AG09309 (cell line): ENCODE data around the gene DMBT1.

Source experiments
- DNase-seq: peaks from one replicate; pipeline ENCODE4 v3.0.0-alpha.2; 2010; ENCODE audit warnings: low read depth
- H3K4me3 ChIP-seq: 2 replicates; pipeline ENCODE4 v1.5.1; 2011; ENCODE audit warnings: mild to moderate bottlenecking, low read depth, low read length, moderate library complexity; ENCODE audit not compliant: control insufficient read depth
- TF ChIP-seq, protein P1 (sequence below): IDR thresholded peaks from 2 replicates; pipeline ENCODE4 v1.5.1; 2011; ENCODE audit warnings: mild to moderate bottlenecking, low read depth, low read length, inconsistent platforms; ENCODE audit not compliant: insufficient read depth, control insufficient read depth; ENCODE audit errors: missing control alignments

Gene DMBT1

DNA sequence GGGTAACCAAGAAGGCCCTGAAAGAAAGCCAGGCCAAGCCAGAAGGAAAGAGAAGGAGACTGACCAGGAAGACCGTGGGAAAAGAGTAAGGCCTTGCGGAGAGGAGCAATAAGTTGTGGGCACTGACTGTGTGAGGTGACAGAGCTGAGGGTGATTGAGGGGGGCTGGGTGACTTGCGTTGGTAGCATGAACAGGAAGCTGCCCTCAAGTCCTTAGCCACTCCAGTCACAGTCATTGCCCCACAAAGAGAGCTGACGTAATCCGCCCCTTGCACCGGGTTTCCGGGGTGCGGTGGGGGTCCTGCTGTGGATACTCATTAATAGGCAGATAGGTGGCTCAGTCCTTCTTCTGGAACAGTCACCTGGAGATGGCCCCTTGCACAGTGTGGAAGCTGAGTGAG lies 16.1 kb upstream of the DMBT1 start:
- DNase-seq: no peak
- TF ChIP-seq, protein P1, sequence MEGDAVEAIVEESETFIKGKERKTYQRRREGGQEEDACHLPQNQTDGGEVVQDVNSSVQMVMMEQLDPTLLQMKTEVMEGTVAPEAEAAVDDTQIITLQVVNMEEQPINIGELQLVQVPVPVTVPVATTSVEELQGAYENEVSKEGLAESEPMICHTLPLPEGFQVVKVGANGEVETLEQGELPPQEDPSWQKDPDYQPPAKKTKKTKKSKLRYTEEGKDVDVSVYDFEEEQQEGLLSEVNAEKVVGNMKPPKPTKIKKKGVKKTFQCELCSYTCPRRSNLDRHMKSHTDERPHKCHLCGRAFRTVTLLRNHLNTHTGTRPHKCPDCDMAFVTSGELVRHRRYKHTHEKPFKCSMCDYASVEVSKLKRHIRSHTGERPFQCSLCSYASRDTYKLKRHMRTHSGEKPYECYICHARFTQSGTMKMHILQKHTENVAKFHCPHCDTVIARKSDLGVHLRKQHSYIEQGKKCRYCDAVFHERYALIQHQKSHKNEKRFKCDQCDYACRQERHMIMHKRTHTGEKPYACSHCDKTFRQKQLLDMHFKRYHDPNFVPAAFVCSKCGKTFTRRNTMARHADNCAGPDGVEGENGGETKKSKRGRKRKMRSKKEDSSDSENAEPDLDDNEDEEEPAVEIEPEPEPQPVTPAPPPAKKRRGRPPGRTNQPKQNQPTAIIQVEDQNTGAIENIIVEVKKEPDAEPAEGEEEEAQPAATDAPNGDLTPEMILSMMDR: no peak
- H3K4me3 ChIP-seq: no peak overlapping the region

DNA sequence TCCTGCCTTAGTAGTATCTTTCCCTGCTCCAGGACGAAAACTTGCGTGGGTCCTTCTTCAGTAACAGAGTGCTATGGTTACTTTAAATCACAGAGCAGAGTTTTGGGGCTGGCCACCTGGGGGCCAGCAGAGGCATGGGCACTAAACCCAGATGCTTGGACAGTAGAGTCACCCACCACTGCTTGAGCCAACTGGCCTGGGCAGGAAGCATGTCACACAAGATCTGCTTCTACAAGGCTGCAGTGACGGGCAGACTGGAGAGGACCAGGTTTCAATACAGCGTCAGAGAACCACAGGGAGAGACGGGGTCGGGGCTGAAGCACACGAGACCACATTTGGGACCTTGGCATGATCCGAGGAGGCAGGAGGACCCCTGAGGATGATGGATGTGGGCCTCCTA lies 14.3 kb upstream of the DMBT1 start:
- TF ChIP-seq, protein P1: no peak
- DNase-seq: no peak
- H3K4me3 ChIP-seq: no peak overlapping the region

DNA sequence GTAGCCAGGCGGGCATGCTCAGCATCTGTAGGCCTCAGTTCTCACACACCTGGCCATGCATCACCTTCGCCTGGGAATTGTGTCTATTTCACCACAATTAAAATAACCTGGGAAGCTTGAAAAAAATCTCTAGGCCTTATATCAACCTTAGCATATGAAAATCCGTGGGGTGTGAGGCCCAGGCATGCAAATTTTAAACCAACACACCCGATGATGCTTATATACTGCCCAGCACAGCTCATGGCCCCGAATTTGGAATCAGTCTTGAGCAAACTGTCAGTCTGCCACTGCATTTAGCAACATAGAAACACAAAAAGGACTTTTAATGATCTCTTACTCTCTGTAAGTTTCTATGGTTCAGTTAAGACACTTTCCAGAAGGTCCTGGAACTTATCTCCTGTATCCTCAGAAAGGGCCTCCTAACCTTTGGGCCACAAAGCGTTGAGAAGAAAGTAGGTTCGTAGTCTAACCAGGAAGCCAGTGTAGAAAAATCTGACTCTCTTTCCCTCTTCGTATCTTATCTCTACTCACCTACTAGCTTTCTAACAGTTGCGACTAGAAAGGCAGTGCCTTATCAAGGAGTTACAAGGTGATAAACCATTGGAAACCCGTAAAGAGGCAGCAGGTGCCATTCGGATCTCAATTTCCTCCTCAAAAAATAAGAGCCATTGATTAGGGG lies 12.0 kb upstream of the DMBT1 start:
- no peak for DNase-seq
- no peak overlapping the region for H3K4me3 ChIP-seq
- TF ChIP-seq, protein P1: no peak

DNA sequence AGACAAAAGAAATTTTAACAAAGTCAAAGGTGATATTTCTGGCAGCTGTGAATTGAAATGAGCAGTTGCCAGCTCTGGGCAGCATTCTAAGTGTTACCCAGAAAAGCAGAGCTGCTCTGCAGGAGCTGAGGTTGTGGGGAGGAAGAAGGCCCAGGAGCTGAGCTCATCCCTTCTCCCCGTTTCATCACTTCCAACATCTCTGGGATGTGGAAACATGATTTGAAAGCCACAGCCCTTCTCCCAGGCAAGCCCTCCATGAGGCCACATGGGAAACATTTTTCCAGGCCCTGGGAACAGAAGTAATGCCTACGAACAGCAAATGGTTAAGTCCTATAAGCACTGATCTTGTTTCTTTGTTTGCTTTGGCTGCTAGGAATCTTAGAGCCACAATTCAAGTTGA lies 10.9 kb upstream of the DMBT1 start:
- DNase-seq: no peak
- H3K4me3 ChIP-seq: no peak overlapping the region
- TF ChIP-seq, protein P1: no peak

DNA sequence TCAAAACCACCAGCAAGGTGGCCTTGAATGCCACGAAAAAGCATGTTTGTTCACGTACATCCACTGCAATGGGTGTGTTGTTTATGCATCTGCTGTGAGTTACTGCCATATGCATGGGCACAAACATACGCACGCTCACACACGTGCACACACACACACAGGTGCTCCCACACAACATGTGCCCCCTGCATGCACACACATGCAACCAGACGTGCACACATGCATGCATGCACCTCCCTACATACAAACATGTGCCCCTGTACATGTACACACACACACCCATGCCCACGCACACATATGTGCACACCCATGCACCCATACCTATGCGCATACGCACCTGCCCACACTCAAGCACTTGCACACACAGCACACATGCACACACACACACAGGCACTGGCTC lies 10.1 kb upstream of the DMBT1 start:
- H3K4me3 ChIP-seq: no peak overlapping the region
- TF ChIP-seq, protein P1: no peak
- DNase-seq: no peak

DNA sequence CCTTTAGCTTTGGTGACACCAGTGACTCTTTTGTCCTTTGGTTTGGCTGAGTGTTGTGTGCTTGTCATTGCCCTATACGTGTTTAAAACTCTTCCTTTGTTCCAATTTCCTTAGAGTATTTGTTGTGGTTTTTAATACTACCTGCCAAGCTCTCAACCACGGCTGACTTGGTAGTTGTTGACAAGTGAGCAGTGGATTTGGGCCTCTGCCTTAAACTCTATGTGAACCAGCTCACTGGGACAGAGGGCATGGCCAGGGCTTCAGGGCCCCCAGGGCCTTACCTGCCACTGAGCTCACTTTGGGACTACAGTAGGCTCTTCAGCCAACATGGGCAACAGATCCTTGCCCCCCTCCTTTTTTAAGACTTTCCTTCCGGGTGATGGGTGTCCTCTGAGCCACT lies 9.6 kb upstream of the DMBT1 start:
- no peak overlapping the region for H3K4me3 ChIP-seq
- no peak for DNase-seq
- TF ChIP-seq, protein P1: no peak

DNA sequence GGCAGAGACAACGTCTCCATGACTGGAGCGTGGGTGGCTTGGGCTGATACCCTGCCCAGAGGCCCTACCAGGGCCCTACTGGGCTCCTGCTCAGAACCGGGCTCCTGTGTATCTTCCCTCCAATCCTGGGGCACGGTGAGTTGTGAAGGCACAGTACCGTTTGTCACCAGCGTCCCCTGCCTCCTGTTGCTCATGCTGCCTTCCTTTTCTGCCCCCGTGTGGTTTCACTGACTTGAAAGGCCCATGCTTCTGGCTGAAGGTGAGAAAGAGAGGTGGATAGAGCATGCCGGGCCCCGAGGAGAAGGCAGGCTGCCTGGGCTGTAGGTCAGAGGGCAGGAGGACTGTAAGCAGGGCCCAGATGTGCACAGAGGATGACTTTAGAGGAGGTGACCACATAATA lies 9.1 kb upstream of the DMBT1 start:
- DNase-seq: no peak
- no peak overlapping the region for H3K4me3 ChIP-seq
- TF ChIP-seq, protein P1: no peak
